ENCODE results near the gene EPB41.
"Not testable (repeated sequence)": the region's sequence is repeated elsewhere in the genome, so short reads cannot be mapped to it uniquely, and the experiment has no call there.

Gene EPB41

GRCh38 chr1:28927266-28927647 is 12.9 kb downstream of the EPB41 start:
- no peak for DNase-seq (ENCODE audit: low read depth)

- no peak for DNase-seq (ENCODE audit: low read depth)
Measured at GRCh38 chr1:28927648-28928313, 13.4 kb downstream of the EPB41 start.

- DNase-seq (ENCODE audit: low read depth) = no peak
Measured at GRCh38 chr1:28928314-28928941, 14.1 kb downstream of the EPB41 start.

GRCh38 chr1:28933277-28933676 is 18.9 kb downstream of the EPB41 start:
- no peak for DNase-seq (ENCODE audit: low read depth)

- DNase-seq (ENCODE audit: low read depth) = no peak
Measured at GRCh38 chr1:28933918-28934317, 19.5 kb downstream of the EPB41 start.

GRCh38 chr1:28934676-28935075 is 20.3 kb downstream of the EPB41 start:
- no peak for DNase-seq (ENCODE audit: low read depth)

- no peak for DNase-seq (ENCODE audit: low read depth)
Measured at GRCh38 chr1:28935293-28935692, 20.9 kb downstream of the EPB41 start.

GRCh38 chr1:28936094-28936493 is 21.7 kb downstream of the EPB41 start:
- no peak for DNase-seq (ENCODE audit: low read depth)

- no peak for DNase-seq (ENCODE audit: low read depth)
Measured at GRCh38 chr1:28936528-28936927, 22.2 kb downstream of the EPB41 start.

GRCh38 chr1:28943581-28943980 is 29.2 kb downstream of the EPB41 start:
- not testable (repeated sequence) for DNase-seq (ENCODE audit: low read depth)

- DNase-seq (ENCODE audit: low read depth) = no peak
Measured at GRCh38 chr1:28950006-28950405, 35.6 kb downstream of the EPB41 start.

GRCh38 chr1:28950449-28950848 is 36.1 kb downstream of the EPB41 start:
- DNase-seq (ENCODE audit: low read depth) = no peak

- no peak for DNase-seq (ENCODE audit: low read depth)
Measured at GRCh38 chr1:28954126-28954726, 39.9 kb downstream of the EPB41 start.

- no peak for DNase-seq (ENCODE audit: low read depth)
Measured at GRCh38 chr1:28956038-28956464, 41.7 kb downstream of the EPB41 start.

GRCh38 chr1:28962114-28962831 is 47.9 kb downstream of the EPB41 start:
- DNase-seq (ENCODE audit: low read depth) = not testable (repeated sequence)

GRCh38 chr1:28965271-28965870 is 51.0 kb downstream of the EPB41 start:
- DNase-seq (ENCODE audit: low read depth) = no peak

- DNase-seq (ENCODE audit: low read depth) = no peak
Measured at GRCh38 chr1:28966617-28967016, 52.2 kb downstream of the EPB41 start.

- DNase-seq (ENCODE audit: low read depth) = no peak
Measured at GRCh38 chr1:28971980-28972771, 57.8 kb downstream of the EPB41 start.

GRCh38 chr1:28973596-28974421 is 59.4 kb downstream of the EPB41 start:
- no peak for DNase-seq (ENCODE audit: low read depth)

- no peak for DNase-seq (ENCODE audit: low read depth)
Measured at GRCh38 chr1:28974432-28974831, 60.1 kb downstream of the EPB41 start.

- no peak for DNase-seq (ENCODE audit: low read depth)
Measured at GRCh38 chr1:28976248-28976647, 61.9 kb downstream of the EPB41 start.

Data from activated T-cell treated with anti-CD3 and anti-CD28 coated beads for 1 hour (primary cell).